GM12878 (cell line): ENCODE data around the gene KIRREL1. TPM values are rescaled to one million over a fixed set of nuclear protein-coding genes. Genes with fewer than 3 reads are reported as not detected.

Experiments
- ATAC-seq: fragments of 200-7000 bp; cut with Tn5 transposase; 3 replicates; pipeline ENCODE4 v1.9.1; 2020; ENCODE audit warnings: mild to moderate bottlenecking, moderate library complexity
- BruUV-seq: library from RNA; stranded (reverse); fragments of 400-500 nt; replicated peaks from 2 replicates; lab custom pipeline; 2021; lab: Mats Ljungman, UMichigan
- CTCF ChIA-PET: fragments of 300-600 bp; sonication (Branson Sonifier 250); formaldehyde crosslinking; extraction: SDS; loops from one replicate; lab custom pipeline; 2021; ENCODE audit warnings: inconsistent platforms; lab: Yijun Ruan, JAX
- POLR2A ChIA-PET: fragments of 350-600 bp; formaldehyde crosslinking; extraction: SDS; loops from one replicate; lab custom pipeline; 2021; ENCODE audit warnings: inconsistent platforms; lab: Charles Lee
- RAD21 ChIA-PET: fragments of 300-600 bp; sonication (Branson Sonifier 250); formaldehyde crosslinking; loops from one replicate; lab custom pipeline; 2023; ENCODE audit warnings: antibody characterized with exemption; ENCODE audit not compliant: unreplicated experiment; lab: Charles Lee
- SMC1A ChIA-PET: fragments of 300-600 bp; sonication (Branson Sonifier 250); formaldehyde crosslinking; loops from one replicate; lab custom pipeline; 2023; ENCODE audit not compliant: unreplicated experiment, uncharacterized antibody; lab: Charles Lee
- DNase-seq: peaks from one replicate; pipeline ENCODE4 v3.0.0-alpha.2; 2011; ENCODE audit warnings: low read depth, low spot score
- FAIRE-seq: peaks from 3 replicates; lab custom pipeline; 2011; peaks lifted over from hg19 to GRCh38; lab: Jason Lieb, UNC
- H2AFZ ChIP-seq: 2 replicates; pipeline ENCODE4 v1.6.0; 2011; ENCODE audit warnings: low read depth, low read length, control low read depth; ENCODE audit not compliant: control insufficient read depth
- H3K27ac ChIP-seq: 2 replicates; pipeline ENCODE4 v1.5.1; 2011; ENCODE audit warnings: control low read depth; ENCODE audit not compliant: control insufficient read depth, insufficient read depth
- H3K27me3 ChIP-seq, 2 experiments: replicated peaks in 1 of 2; 2 replicates each; pipeline versions ENCODE4 v1.6.0 to v1.6.1; 2011; ENCODE audit warnings: low read length in 1 of 2; ENCODE audit not compliant: control insufficient read depth in 2 of 2, insufficient read depth in 2 of 2
- H3K36me3 ChIP-seq, 2 experiments: 2 replicates each; pipeline ENCODE4 v1.5.1; 2011; ENCODE audit warnings: low read length in 1 of 2; ENCODE audit not compliant: control insufficient read depth in 2 of 2, insufficient read depth in 2 of 2
- H3K4me1 ChIP-seq: 2 replicates; pipeline ENCODE4 v1.6.1; 2011; ENCODE audit warnings: mild to moderate bottlenecking, low read length, moderate library complexity, mixed read lengths; ENCODE audit not compliant: control insufficient read depth, insufficient read depth
- H3K4me2 ChIP-seq: 2 replicates; pipeline ENCODE4 v1.6.0; 2011; ENCODE audit warnings: control low read depth; ENCODE audit not compliant: control insufficient read depth, insufficient read depth
- H3K4me3 ChIP-seq: fragments of 200-600 bp; sonication (generic); 2 replicates; pipeline ENCODE4 v1.5.1; 2016
- H3K79me2 ChIP-seq: 2 replicates; pipeline ENCODE4 v1.6.0; 2011; ENCODE audit warnings: low read length; ENCODE audit not compliant: control insufficient read depth, insufficient read depth
- H3K9ac ChIP-seq: 2 replicates; pipeline ENCODE4 v1.8.0; 2011; ENCODE audit warnings: low read length, control low read depth, mixed read lengths; ENCODE audit not compliant: control insufficient read depth, insufficient read depth
- H3K9me3 ChIP-seq: replicated peaks from 3 replicates; pipeline ENCODE4 v1.5.1; 2011; ENCODE audit warnings: mild to moderate bottlenecking, low read length; ENCODE audit not compliant: control insufficient read depth, insufficient read depth
- H4K20me1 ChIP-seq: 2 replicates; pipeline ENCODE4 v1.6.0; 2011; ENCODE audit not compliant: control insufficient read depth, insufficient read depth
- E2F4 ChIP-seq: IDR thresholded peaks from 2 replicates; pipeline ENCODE4 v1.6.1; 2012; ENCODE audit warnings: low read depth, low read length, improper control_type of control experiment
- GABPA ChIP-seq: IDR thresholded peaks from 2 replicates; pipeline ENCODE4 v1.6.1; 2014; ENCODE audit warnings: antibody characterized with exemption, low read depth, mild to moderate bottlenecking, inconsistent platforms
- MXI1 ChIP-seq: fragments of 150-350 bp; IDR thresholded peaks from 2 replicates; pipeline ENCODE4 v1.6.1; 2011; ENCODE audit warnings: low read depth, mild to moderate bottlenecking, inconsistent platforms, low read length, improper control_type of control experiment
- NR2C2 ChIP-seq: IDR thresholded peaks from 2 replicates; pipeline ENCODE4 v1.6.1; 2011; ENCODE audit warnings: borderline replicate concordance, low read depth; ENCODE audit not compliant: control insufficient read depth, insufficient read length
- RELA ChIP-seq: fragments of 450-650 bp; IDR thresholded peaks from 2 replicates; pipeline ENCODE4 v1.8.0; 2014; ENCODE audit warnings: borderline replicate concordance; ENCODE audit not compliant: partially characterized antibody
- REST ChIP-seq: IDR thresholded peaks from 2 replicates; pipeline ENCODE4 v1.6.1; 2012; ENCODE audit warnings: mild to moderate bottlenecking, low read depth, low read length
- RUNX3 ChIP-seq: IDR thresholded peaks from 2 replicates; pipeline ENCODE4 v1.6.1; 2012; ENCODE audit warnings: low read length, inconsistent platforms
- SMAD5 ChIP-seq: IDR thresholded peaks from 2 replicates; pipeline ENCODE4 v1.6.1; 2016; ENCODE audit warnings: antibody characterized with exemption, low read depth
- SMC3 ChIP-seq: IDR thresholded peaks from 2 replicates; pipeline ENCODE4 v1.6.1; 2011; ENCODE audit warnings: low read length, improper control_type of control experiment, borderline replicate concordance
- TARDBP ChIP-seq: IDR thresholded peaks from 2 replicates; pipeline ENCODE4 v1.6.1; 2016; ENCODE audit warnings: borderline replicate concordance
- TCF12 ChIP-seq: IDR thresholded peaks from 2 replicates; pipeline ENCODE4 v1.6.1; 2011; ENCODE audit warnings: low read depth, mild to moderate bottlenecking, low read length
- WGBS: methylation state at CpG from one replicate; pipeline ENCODE4 v1.1.6; 2016; ENCODE audit warnings: low lambda C conversion rate; ENCODE audit not compliant: insufficient replicate concordance, insufficient coverage; ENCODE audit errors: missing lambda C conversion rate; 5-methylcytosine and 5-hydroxymethylcytosine counted together
- in situ Hi-C: fragments of 300-500 bp; cut with MboI; formaldehyde crosslinking; loops from 9 replicates; pipeline ENCODE4 v1.14.3; 2018; ENCODE audit warnings: mixed read lengths
- intact Hi-C: fragments of 100-400 bp; cut with micrococcal nuclease; formaldehyde crosslinking; loops from one replicate; pipeline ENCODE4 v1.14.2; 2022; ENCODE audit not compliant: unreplicated experiment
- polyA plus RNA-seq, 11 experiments: library from polyadenylated mRNA; depleted of rRNA in 4 of 11; unstranded in 6 of 11; stranded (reverse) in 5 of 11; fragments of >200 nt; fragmentation: Nextera tagmentation in 4 of 11; fragmentation: Illumina TruSeq in 1 of 11; extraction: Ambion mirVana in 4 of 11; extraction: Trizol in 1 of 11; gene quantifications; 1 replicate in 1 of 11; 2 replicates in 10 of 11; pipeline versions ENCODE4 v1.2.1 to v1.2.3, GENCODE V29; 2011 to 2016; ENCODE audit warnings: inconsistent platforms in 2 of 11, missing spikeins in 2 of 11, low read depth in 1 of 11
- total RNA-seq, 4 experiments: library from RNA; depleted of rRNA in 3 of 4; stranded (reverse); fragments of >200 nt in 3 of 4; fragmentation: Illumina TruSeq in 1 of 4; extraction: Trizol in 1 of 4; gene quantifications; 2 replicates each; pipeline versions ENCODE4 v1.2.1 to v1.2.3, GENCODE V29; 2013 to 2021
- TF ChIP-seq, protein P1 (sequence below): fragments of 450-650 bp; IDR thresholded peaks from 2 replicates; pipeline ENCODE4 v1.6.1; 2018; ENCODE audit warnings: borderline replicate concordance, mild to moderate bottlenecking; ENCODE audit not compliant: partially characterized antibody

The KIRREL1 gene
- total and polyA plus RNA-seq, 10 of the 15 experiments (the other 5 are each of a cell fraction or from before 2014, with no cell fraction given), result 0.15 TPM; not detected in 9

- DNase-seq (no peak), FAIRE-seq (no peak), ATAC-seq (no peak)
- H3K79me2 ChIP-seq, result no peaks in the 10 kb centered on the region
- H3K9ac ChIP-seq, result no peak overlapping the region
- no peaks in the 10 kb centered on the region for H3K36me3 ChIP-seq
- no peaks in the 10 kb centered on the region for H4K20me1 ChIP-seq
- RAD21 ChIA-PET, result interaction anchor here (0.6 to 1.1 kb wide), 2 partner anchors 45 to 582 kb away, joined by 3 read pairs; no protein-coding TSS in a partner anchor
- CTCF ChIA-PET, result interaction anchor here (0.7 to 1.6 kb wide), 7 partner anchors 15 to 667 kb away, joined by 3 to 6 read pairs (median 4); no protein-coding TSS in a partner anchor
- POLR2A ChIA-PET, result no interaction called here
- H3K27ac ChIP-seq, result no peak overlapping the region
- no TSS peak for BruUV-seq
- in situ Hi-C loops, result no loop called here
- SMC1A ChIA-PET, result interaction anchor here (1.5 kb wide), 1 partner anchor 457 kb away, joined by 3 read pairs; no protein-coding TSS in a partner anchor
- peaks cover 0 to 2% of the 10 kb centered on the region in 2 experiments; a peak in 2 of 4 replicates for H3K27me3 ChIP-seq
- H3K4me3 ChIP-seq, result no peak overlapping the region
- no peaks in the 10 kb centered on the region for H3K9me3 ChIP-seq
- H2AFZ ChIP-seq, result no peak overlapping the region
- intact Hi-C loops, result no loop called here
- 26% methylated on average over 14 of the region's 17 CpGs for WGBS
- no peaks in the 10 kb centered on the region for H3K4me1 ChIP-seq
- no peak overlapping the region for H3K4me2 ChIP-seq
- no peak for TF ChIP-seq SMAD5
- no peak for TF ChIP-seq E2F4
- TF ChIP-seq GABPA, result no peak
- TF ChIP-seq TARDBP, result no peak
- no peak for TF ChIP-seq REST
- no peak for TF ChIP-seq MXI1
- no peak for TF ChIP-seq SMC3
- TF ChIP-seq RELA, result no peak
- TF ChIP-seq RUNX3, result no peak
- TF ChIP-seq, protein P1, sequence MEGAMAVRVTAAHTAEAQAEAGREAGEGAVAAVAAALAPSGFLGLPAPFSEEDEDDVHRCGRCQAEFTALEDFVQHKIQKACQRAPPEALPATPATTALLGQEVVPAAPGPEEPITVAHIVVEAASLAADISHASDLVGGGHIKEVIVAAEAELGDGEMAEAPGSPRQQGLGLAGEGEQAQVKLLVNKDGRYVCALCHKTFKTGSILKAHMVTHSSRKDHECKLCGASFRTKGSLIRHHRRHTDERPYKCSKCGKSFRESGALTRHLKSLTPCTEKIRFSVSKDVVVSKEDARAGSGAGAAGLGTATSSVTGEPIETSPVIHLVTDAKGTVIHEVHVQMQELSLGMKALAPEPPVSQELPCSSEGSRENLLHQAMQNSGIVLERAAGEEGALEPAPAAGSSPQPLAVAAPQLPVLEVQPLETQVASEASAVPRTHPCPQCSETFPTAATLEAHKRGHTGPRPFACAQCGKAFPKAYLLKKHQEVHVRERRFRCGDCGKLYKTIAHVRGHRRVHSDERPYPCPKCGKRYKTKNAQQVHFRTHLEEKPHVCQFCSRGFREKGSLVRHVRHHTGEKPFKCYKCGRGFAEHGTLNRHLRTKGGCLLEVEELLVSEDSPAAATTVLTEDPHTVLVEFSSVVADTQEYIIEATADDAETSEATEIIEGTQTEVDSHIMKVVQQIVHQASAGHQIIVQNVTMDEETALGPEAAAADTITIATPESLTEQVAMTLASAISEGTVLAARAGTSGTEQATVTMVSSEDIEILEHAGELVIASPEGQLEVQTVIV, result no peak
- TF ChIP-seq TCF12, result no peak
- TF ChIP-seq NR2C2, result no peak
Measured at GRCh38 chr1:158037008-158037865, 43.8 kb downstream of the KIRREL1 start.
